Astrocyte (in vitro differentiated cells and primary cell): ENCODE data around the gene NCAM1. TPM values are rescaled to one million over a fixed set of nuclear protein-coding genes. Genes with fewer than 3 reads are reported as not detected.

Experiments
- DNase-seq: peaks from one replicate; pipeline ENCODE4 v3.0.0-alpha.2; 2010; ENCODE audit warnings: low read depth
- FAIRE-seq: peaks from 2 replicates; lab custom pipeline; 2011; peaks lifted over from hg19 to GRCh38; lab: Jason Lieb, UNC
- H2AFZ ChIP-seq: 2 replicates; pipeline ENCODE4 v1.6.0; 2012; ENCODE audit warnings: low read depth, low read length, inconsistent platforms
- H3K27ac ChIP-seq: 2 replicates; pipeline ENCODE4 v1.5.1; 2011; ENCODE audit warnings: low read depth, low read length, inconsistent platforms
- H3K27me3 ChIP-seq: 2 replicates; pipeline ENCODE4 v1.6.0; 2011; ENCODE audit warnings: low read length, inconsistent platforms; ENCODE audit not compliant: insufficient read depth
- H3K36me3 ChIP-seq: 2 replicates; pipeline ENCODE4 v1.5.1; 2011; ENCODE audit warnings: low read length, inconsistent platforms; ENCODE audit not compliant: insufficient read depth
- H3K4me1 ChIP-seq: 2 replicates; pipeline ENCODE4 v1.5.1; 2011; ENCODE audit warnings: low read length, inconsistent platforms; ENCODE audit not compliant: insufficient read depth
- H3K4me2 ChIP-seq: 2 replicates; pipeline ENCODE4 v1.6.0; 2012; ENCODE audit warnings: low read length, inconsistent platforms
- H3K4me3 ChIP-seq: 2 replicates; pipeline ENCODE4 v1.5.1; 2011; ENCODE audit warnings: low read depth, mild to moderate bottlenecking, low read length, inconsistent platforms; ENCODE audit not compliant: insufficient read depth
- H3K79me2 ChIP-seq: 2 replicates; pipeline ENCODE4 v1.6.0; 2012; ENCODE audit warnings: mild to moderate bottlenecking, low read length, inconsistent platforms; ENCODE audit not compliant: insufficient read depth
- H3K9ac ChIP-seq: 2 replicates; pipeline ENCODE4 v1.6.0; 2012; ENCODE audit warnings: mild to moderate bottlenecking, low read length, inconsistent platforms
- H3K9me3 ChIP-seq: 2 replicates; pipeline ENCODE4 v1.5.1; 2012; ENCODE audit warnings: low read depth, mild to moderate bottlenecking, low read length, inconsistent platforms; ENCODE audit not compliant: insufficient read depth
- H4K20me1 ChIP-seq: 2 replicates; pipeline ENCODE4 v1.6.0; 2012; ENCODE audit warnings: low read length, inconsistent platforms; ENCODE audit not compliant: insufficient read depth
- H3K27ac Mint-ChIP-seq: one replicate; pipeline ENCODE4 v1.8.0; 2021; ENCODE audit warnings: mild to moderate bottlenecking, mixed read lengths; ENCODE audit not compliant: unreplicated experiment
- H3K27me3 Mint-ChIP-seq: one replicate; pipeline ENCODE4 v1.8.0; 2021; ENCODE audit warnings: low read depth, mixed read lengths; ENCODE audit not compliant: unreplicated experiment
- H3K36me3 Mint-ChIP-seq: one replicate; pipeline ENCODE4 v1.8.0; 2021; ENCODE audit warnings: low read depth, mixed read lengths; ENCODE audit not compliant: unreplicated experiment
- H3K4me1 Mint-ChIP-seq: one replicate; pipeline ENCODE4 v1.8.0; 2021; ENCODE audit warnings: low read depth, mixed read lengths; ENCODE audit not compliant: unreplicated experiment
- H3K4me3 Mint-ChIP-seq: one replicate; pipeline ENCODE4 v1.8.0; 2021; ENCODE audit warnings: mild to moderate bottlenecking, moderate library complexity, mixed read lengths; ENCODE audit not compliant: unreplicated experiment
- H3K9me3 Mint-ChIP-seq: one replicate; pipeline ENCODE4 v1.8.0; 2021; ENCODE audit warnings: mild to moderate bottlenecking, mixed read lengths; ENCODE audit not compliant: unreplicated experiment
- CTCF ChIP-seq: IDR thresholded peaks from 2 replicates; pipeline ENCODE4 v1.5.1; 2011; ENCODE audit warnings: low read depth, mild to moderate bottlenecking, inconsistent platforms, low read length, moderate library complexity; ENCODE audit not compliant: insufficient read depth
- EZH2 ChIP-seq: IDR thresholded peaks from 2 replicates; pipeline ENCODE4 v1.6.1; 2012; ENCODE audit warnings: mild to moderate bottlenecking, low read length, inconsistent platforms; ENCODE audit not compliant: insufficient read depth
- total RNA-seq: library from RNA; stranded (reverse); gene quantifications from 2 replicates; pipeline ENCODE4 v1.2.1, GENCODE V29; 2021

Gene NCAM1
- total RNA-seq, 1 donor from 2014 or later, result 17.4 TPM

GRCh38 chr11:113112307-113112706 is 151.1 kb downstream of the NCAM1 start:
- Histone ChIP-seq H3K27ac (no peak overlapping the region), H3K36me3 (no peaks in the 10 kb centered on the region), H4K20me1 (no peaks in the 10 kb centered on the region), H2AFZ (no peak overlapping the region), H3K4me1 (no peaks in the 10 kb centered on the region), H3K4me3 (no peak overlapping the region), H3K9ac (no peak overlapping the region), H3K9me3 (no peaks in the 10 kb centered on the region), H3K4me2 (no peak overlapping the region), H3K79me2 (no peaks in the 10 kb centered on the region), H3K27me3 (no peaks in the 10 kb centered on the region)
- DNase-seq (no peak), FAIRE-seq (no peak)
- Mint-ChIP-seq H3K36me3 (no peaks in the 10 kb centered on the region), H3K27me3 (peaks cover 2% of the 10 kb centered on the region), H3K4me1 (peaks cover 1% of the 10 kb centered on the region), H3K9me3 (no peaks in the 10 kb centered on the region), H3K4me3 (no peak overlapping the region), H3K27ac (no peak overlapping the region)
- TF ChIP-seq CTCF (no peak), EZH2 (no peak)

GRCh38 chr11:113113801-113114704 is 152.8 kb downstream of the NCAM1 start:
- Histone ChIP-seq H3K4me3 (no peak overlapping the region), H3K9ac (no peak overlapping the region), H3K79me2 (no peaks in the 10 kb centered on the region), H3K27me3 (no peaks in the 10 kb centered on the region), H3K9me3 (no peaks in the 10 kb centered on the region), H3K4me2 (no peak overlapping the region), H3K27ac (no peak overlapping the region), H2AFZ (no peak overlapping the region), H3K4me1 (no peaks in the 10 kb centered on the region), H4K20me1 (no peaks in the 10 kb centered on the region), H3K36me3 (no peaks in the 10 kb centered on the region)
- peaks cover 4% of the 10 kb centered on the region for H3K4me1 Mint-ChIP-seq
- H3K27me3 Mint-ChIP-seq, result peaks cover 2% of the 10 kb centered on the region
- DNase-seq, result peak; percentile 27
- no peaks in the 10 kb centered on the region for H3K36me3 Mint-ChIP-seq
- no peak overlapping the region for H3K27ac Mint-ChIP-seq
- no peaks in the 10 kb centered on the region for H3K9me3 Mint-ChIP-seq
- TF ChIP-seq CTCF (peak; percentile 55), EZH2 (no peak)
- no peak overlapping the region for H3K4me3 Mint-ChIP-seq
- FAIRE-seq, result no peak

GRCh38 chr11:113114705-113115027 is 153.4 kb downstream of the NCAM1 start:
- no peak overlapping the region for H3K4me3 ChIP-seq
- H2AFZ ChIP-seq, result no peak overlapping the region
- TF ChIP-seq CTCF (no peak), EZH2 (no peak)
- H3K27me3 ChIP-seq, result no peaks in the 10 kb centered on the region
- no peaks in the 10 kb centered on the region for H3K4me1 ChIP-seq
- H3K79me2 ChIP-seq, result no peaks in the 10 kb centered on the region
- peaks cover 6% of the 10 kb centered on the region for H3K4me1 Mint-ChIP-seq
- H3K9me3 Mint-ChIP-seq, result no peaks in the 10 kb centered on the region
- H3K4me3 Mint-ChIP-seq, result no peak overlapping the region
- H3K9ac ChIP-seq, result no peak overlapping the region
- FAIRE-seq, result no peak
- H3K4me2 ChIP-seq, result no peak overlapping the region
- DNase-seq, result no peak
- H3K36me3 ChIP-seq, result no peaks in the 10 kb centered on the region
- H3K27ac ChIP-seq, result no peak overlapping the region
- no peak overlapping the region for H3K27ac Mint-ChIP-seq
- H3K27me3 Mint-ChIP-seq, result peaks cover 2% of the 10 kb centered on the region
- H3K36me3 Mint-ChIP-seq, result no peaks in the 10 kb centered on the region
- no peaks in the 10 kb centered on the region for H4K20me1 ChIP-seq
- no peaks in the 10 kb centered on the region for H3K9me3 ChIP-seq
